Caco-2 (cell line): ENCODE measurements around the gene GRK5. TPM values are rescaled to one million over a fixed set of nuclear protein-coding genes. Genes with fewer than 3 reads are reported as not detected.

Experiments
- BruUV-seq: library from RNA; stranded (reverse); fragments of 400-500 nt; replicated peaks from 2 replicates; lab custom pipeline; 2021; lab: Mats Ljungman, UMichigan
- CTCF ChIA-PET: fragments of 300-600 bp; sonication (Branson Sonifier 250); formaldehyde crosslinking; loops from one replicate; lab custom pipeline; 2022; ENCODE audit warnings: antibody characterized with exemption; lab: Charles Lee
- POLR2A ChIA-PET: fragments of 300-600 bp; sonication (Branson Sonifier 250); formaldehyde crosslinking; loops from one replicate; lab custom pipeline; 2022; ENCODE audit warnings: antibody characterized with exemption; lab: Charles Lee
- DNase-seq, 2 experiments: peaks; one replicate each; pipeline versions ENCODE4 v3.0.0 to v3.0.0-alpha.2; 2020 to 2022
- H3K27me3 ChIP-seq: replicated peaks from 2 replicates; pipeline ENCODE4 v1.6.0; 2011; ENCODE audit warnings: low read length; ENCODE audit not compliant: control insufficient read depth, insufficient read depth
- H3K36me3 ChIP-seq: 2 replicates; pipeline ENCODE4 v1.5.1; 2011; ENCODE audit warnings: low read length; ENCODE audit not compliant: control insufficient read depth, insufficient read depth
- H3K4me1 ChIP-seq: fragments of 250-450 bp; sonication (Bioruptor Pico); 2 replicates; pipeline ENCODE4 v1.5.1; 2020; ENCODE audit warnings: mild to moderate bottlenecking
- H3K4me3 ChIP-seq: 2 replicates; pipeline ENCODE4 v1.5.1; 2011; ENCODE audit warnings: low read depth, mild to moderate bottlenecking, control low read depth, low read length
- H3K9me3 ChIP-seq: fragments of 250-450 bp; sonication (Bioruptor Pico); 2 replicates; pipeline ENCODE4 v1.5.1; 2020; ENCODE audit warnings: mild to moderate bottlenecking, moderate library complexity
- H3K27ac Mint-ChIP-seq: one replicate; pipeline ENCODE4 v1.8.0; 2022; ENCODE audit warnings: mixed read lengths; ENCODE audit not compliant: unreplicated experiment
- H3K27me3 Mint-ChIP-seq: one replicate; pipeline ENCODE4 v1.8.0; 2022; ENCODE audit warnings: mixed read lengths; ENCODE audit not compliant: insufficient read depth, unreplicated experiment
- H3K36me3 Mint-ChIP-seq: one replicate; pipeline ENCODE4 v1.8.0; 2022; ENCODE audit warnings: mild to moderate bottlenecking, mixed read lengths; ENCODE audit not compliant: insufficient read depth, unreplicated experiment
- H3K4me1 Mint-ChIP-seq: one replicate; pipeline ENCODE4 v1.8.0; 2022; ENCODE audit warnings: low read depth, mixed read lengths; ENCODE audit not compliant: unreplicated experiment
- H3K4me3 Mint-ChIP-seq: one replicate; pipeline ENCODE4 v1.8.0; 2022; ENCODE audit warnings: mild to moderate bottlenecking, moderate library complexity, mixed read lengths; ENCODE audit not compliant: unreplicated experiment
- H3K9me3 Mint-ChIP-seq: one replicate; pipeline ENCODE4 v1.8.0; 2022; ENCODE audit warnings: mixed read lengths; ENCODE audit not compliant: unreplicated experiment
- intact Hi-C: fragments of 100-400 bp; cut with micrococcal nuclease; formaldehyde crosslinking; loops from one replicate; pipeline ENCODE4 v1.10.0; 2022; ENCODE audit not compliant: unreplicated experiment
- total RNA-seq: library from RNA; stranded (reverse); gene quantifications from 2 replicates; pipeline ENCODE4 v1.2.3, GENCODE V29; 2022
- TF ChIP-seq, protein P1 (sequence below), 2 experiments: fragments of 200-600 bp in 1 of 2; IDR thresholded peaks; 1 replicate in 1 of 2; 2 replicates in 1 of 2; pipeline versions ENCODE4 v1.5.1 to v1.8.0; 2011 to 2022; ENCODE audit warnings: antibody characterized with exemption in 1 of 2, control low read depth in 1 of 2, inconsistent platforms in 1 of 2, low read depth in 1 of 2, low read length in 1 of 2, mild to moderate bottlenecking in 1 of 2, moderate library complexity in 1 of 2; ENCODE audit not compliant: insufficient read depth in 1 of 2, severe bottlenecking in 1 of 2, unreplicated experiment in 1 of 2

GRK5 gene
- total RNA-seq, 1 experiment from 2014 or later = 7.7 TPM

DNA sequence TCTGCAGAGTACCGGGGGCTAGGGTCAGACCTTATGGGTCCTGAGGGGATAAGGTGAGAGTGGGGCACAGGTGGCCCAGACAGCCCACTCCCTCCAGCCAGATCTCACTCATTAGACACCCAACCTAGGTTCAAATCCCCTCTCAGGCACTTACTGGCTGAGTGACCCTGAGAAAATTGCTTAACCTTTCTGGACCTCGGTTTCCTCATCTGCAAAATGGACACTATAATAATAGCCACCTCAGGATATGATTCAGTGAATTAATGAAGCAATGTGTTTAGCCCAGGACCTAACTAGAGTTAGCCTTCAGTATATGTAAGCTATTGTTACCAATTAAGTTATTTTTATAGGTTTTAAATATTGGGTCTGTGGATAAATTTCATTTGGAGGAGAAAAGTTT is 212.6 kb downstream of the GRK5 start:
- H3K36me3 Mint-ChIP-seq = no peaks in the 10 kb centered on the region
- CTCF ChIA-PET = interaction anchor here (1.1 kb wide), 1 partner anchor 70 kb away, joined by 3 read pairs; no protein-coding TSS in a partner anchor
- POLR2A ChIA-PET = no interaction called here

GRCh38 chr10:119420950-119421875 is 213.8 kb downstream of the GRK5 start:
- Mint-ChIP-seq H3K9me3 (no peaks in the 10 kb centered on the region), H3K4me3 (no peak overlapping the region), H3K27ac (no peak overlapping the region), H3K36me3 (no peaks in the 10 kb centered on the region), H3K27me3 (no peaks in the 10 kb centered on the region), H3K4me1 (no peaks in the 10 kb centered on the region)
- no peaks in the 10 kb centered on the region for H3K9me3 ChIP-seq
- CTCF ChIA-PET = interaction anchor here (1.0 kb wide), 1 partner anchor 69 kb away, joined by 3 read pairs; no protein-coding TSS in a partner anchor
- no peaks in the 10 kb centered on the region for H3K36me3 ChIP-seq
- POLR2A ChIA-PET = no interaction called here
- no peaks in the 10 kb centered on the region for H3K27me3 ChIP-seq
- H3K4me1 ChIP-seq = no peaks in the 10 kb centered on the region
- BruUV-seq = no TSS peak
- H3K4me3 ChIP-seq = no peak overlapping the region
- intact Hi-C loops = no loop called here
- TF ChIP-seq, protein P1, sequence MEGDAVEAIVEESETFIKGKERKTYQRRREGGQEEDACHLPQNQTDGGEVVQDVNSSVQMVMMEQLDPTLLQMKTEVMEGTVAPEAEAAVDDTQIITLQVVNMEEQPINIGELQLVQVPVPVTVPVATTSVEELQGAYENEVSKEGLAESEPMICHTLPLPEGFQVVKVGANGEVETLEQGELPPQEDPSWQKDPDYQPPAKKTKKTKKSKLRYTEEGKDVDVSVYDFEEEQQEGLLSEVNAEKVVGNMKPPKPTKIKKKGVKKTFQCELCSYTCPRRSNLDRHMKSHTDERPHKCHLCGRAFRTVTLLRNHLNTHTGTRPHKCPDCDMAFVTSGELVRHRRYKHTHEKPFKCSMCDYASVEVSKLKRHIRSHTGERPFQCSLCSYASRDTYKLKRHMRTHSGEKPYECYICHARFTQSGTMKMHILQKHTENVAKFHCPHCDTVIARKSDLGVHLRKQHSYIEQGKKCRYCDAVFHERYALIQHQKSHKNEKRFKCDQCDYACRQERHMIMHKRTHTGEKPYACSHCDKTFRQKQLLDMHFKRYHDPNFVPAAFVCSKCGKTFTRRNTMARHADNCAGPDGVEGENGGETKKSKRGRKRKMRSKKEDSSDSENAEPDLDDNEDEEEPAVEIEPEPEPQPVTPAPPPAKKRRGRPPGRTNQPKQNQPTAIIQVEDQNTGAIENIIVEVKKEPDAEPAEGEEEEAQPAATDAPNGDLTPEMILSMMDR (IDR thresholded peaks at IDR 0.05; ENCODE audit: insufficient read depth in 1 of 2, low read depth in 1 of 2, low read length in 1 of 2, severe bottlenecking in 1 of 2, unreplicated experiment in 1 of 2) = no peak
- DNase-seq = no peak

More for the DNA sequence above, 212.6 kb downstream of the GRK5 start:
- Mint-ChIP-seq H3K4me3 (no peak overlapping the region), H3K4me1 (peaks cover 4% of the 10 kb centered on the region), H3K27ac (no peak overlapping the region), H3K27me3 (no peaks in the 10 kb centered on the region), H3K9me3 (no peaks in the 10 kb centered on the region)
- TF ChIP-seq, protein P1 (IDR thresholded peaks at IDR 0.05; ENCODE audit: insufficient read depth in 1 of 2, low read depth in 1 of 2, low read length in 1 of 2, severe bottlenecking in 1 of 2, unreplicated experiment in 1 of 2) = no peak
- Histone ChIP-seq H3K36me3 (no peaks in the 10 kb centered on the region), H3K4me3 (no peak overlapping the region), H3K27me3 (no peaks in the 10 kb centered on the region), H3K4me1 (no peaks in the 10 kb centered on the region), H3K9me3 (no peaks in the 10 kb centered on the region)
- DNase-seq = no peak
- BruUV-seq = no TSS peak
- intact Hi-C loops = loop anchor here (10.0 kb wide), 1 partner anchor 105 kb away; no protein-coding TSS in a partner anchor

DNA sequence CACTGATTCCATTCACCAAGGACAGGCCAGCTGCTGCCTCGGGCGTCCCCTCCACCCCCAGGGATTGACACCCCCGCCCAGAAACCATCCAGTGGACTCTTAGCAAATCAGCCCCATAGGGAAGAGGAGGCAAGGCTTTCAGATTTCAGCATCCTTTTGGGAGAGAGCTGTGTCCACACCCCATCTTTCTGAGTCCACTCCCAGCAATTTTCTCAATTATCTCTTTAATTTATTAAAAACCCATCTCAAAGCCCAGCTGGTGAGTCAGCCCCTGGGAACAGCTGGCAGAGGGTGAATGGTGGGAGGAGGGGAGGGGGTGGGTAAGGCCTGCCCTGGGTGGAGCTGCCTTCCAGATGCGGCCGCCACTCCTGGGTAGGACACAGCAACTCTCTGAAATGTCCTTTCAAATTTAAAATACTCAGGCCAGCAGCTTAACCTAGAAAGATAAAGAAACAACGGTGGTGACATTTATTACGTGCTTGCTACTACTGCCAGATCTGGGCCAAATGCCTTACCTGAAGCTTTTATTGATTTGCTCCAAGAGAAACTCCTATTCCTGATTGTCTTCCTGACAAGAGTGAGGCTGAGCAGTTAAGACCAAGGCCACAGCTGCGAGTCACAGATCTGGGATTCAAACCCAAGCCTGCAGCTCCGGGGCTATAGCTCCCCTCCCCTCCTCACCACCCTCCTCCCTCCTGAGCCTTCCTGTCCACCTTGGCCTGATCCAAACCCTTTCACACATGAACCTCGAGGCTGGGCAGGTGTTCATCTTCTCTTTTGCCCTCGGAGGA is 214.7 kb downstream of the GRK5 start:
- H3K9me3 ChIP-seq = no peaks in the 10 kb centered on the region
- intact Hi-C loops = no loop called here
- no peaks in the 10 kb centered on the region for H3K36me3 ChIP-seq
- Mint-ChIP-seq H3K27me3 (no peaks in the 10 kb centered on the region), H3K4me3 (no peak overlapping the region), H3K4me1 (no peaks in the 10 kb centered on the region), H3K36me3 (no peaks in the 10 kb centered on the region), H3K27ac (no peak overlapping the region), H3K9me3 (no peaks in the 10 kb centered on the region)
- TF ChIP-seq, protein P1 (IDR thresholded peaks at IDR 0.05; ENCODE audit: insufficient read depth in 1 of 2, low read depth in 1 of 2, low read length in 1 of 2, severe bottlenecking in 1 of 2, unreplicated experiment in 1 of 2) = no peak
- DNase-seq = no peak
- no peak overlapping the region for H3K4me3 ChIP-seq
- no TSS peak for BruUV-seq
- no peaks in the 10 kb centered on the region for H3K4me1 ChIP-seq
- CTCF ChIA-PET = interaction anchor here (1.5 kb wide), 1 partner anchor 68 kb away, joined by 3 read pairs; no protein-coding TSS in a partner anchor
- no peaks in the 10 kb centered on the region for H3K27me3 ChIP-seq
- POLR2A ChIA-PET = no interaction called here
